ENCODE results near the gene TNRC18. TPM values are rescaled to one million over a fixed set of nuclear protein-coding genes. Genes with fewer than 3 reads are reported as not detected.

TNRC18 gene
- polyA plus RNA-seq, 3 donors = 0.64 to 49.9 (median 0.70) TPM

DNA sequence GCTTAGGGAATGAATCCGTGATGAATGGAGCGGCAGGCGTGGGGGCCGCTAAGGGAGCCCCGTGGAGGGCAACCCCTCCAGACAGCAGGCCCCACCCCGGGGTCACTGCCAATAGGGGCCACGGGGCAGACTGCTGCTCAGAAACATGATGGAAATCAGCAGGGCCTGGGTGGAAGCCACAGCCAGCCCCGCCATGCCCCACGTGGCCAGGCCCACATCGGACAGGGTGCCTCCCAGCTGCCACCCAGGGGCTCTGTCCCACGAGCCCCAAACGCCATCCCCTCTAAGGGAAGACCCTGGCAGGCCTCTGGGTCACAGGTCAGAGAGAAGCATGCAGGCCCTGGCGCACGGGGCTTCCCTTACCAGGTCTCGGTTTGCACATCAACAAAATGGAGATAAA lies 28.4 kb downstream of the TNRC18 start:
- H3K27ac ChIP-seq (ENCODE audit: low read depth in 1 of 2, low read length in 2 of 2) = peak overlapping the region; percentile 17 to 68
- Mint-ChIP-seq H3K9me3 (peaks cover 0 to 2% (median 0%) of the 10 kb centered on the region in 7 donors), H3K27ac (peak overlapping the region in 6 of 7 donors; percentile 54 to 91 (median 60)), H3K4me3 (peak overlapping the region; percentile 27 to 84), H3K27me3 (ENCODE audit: low read depth in 3 of 3) (peaks cover 0 to 2% (median 0%) of the 10 kb centered on the region in 3 donors), H3K36me3 (peaks cover 32 to 53% of the 10 kb centered on the region in 2 donors), H3K4me1 (peaks cover 42% of the 10 kb centered on the region)
- intact Hi-C loops (cut with micrococcal nuclease) = no loop called here
- H3K4me1 ChIP-seq (ENCODE audit: control insufficient read depth in 1 of 2, insufficient read depth in 2 of 2, low read length in 2 of 2) = peaks cover 30 to 33% of the 10 kb centered on the region in 2 donors
- 25% methylated on average over 14 of the region's 15 CpGs for WGBS (ENCODE audit: insufficient coverage)
- TF ChIP-seq, protein P1, sequence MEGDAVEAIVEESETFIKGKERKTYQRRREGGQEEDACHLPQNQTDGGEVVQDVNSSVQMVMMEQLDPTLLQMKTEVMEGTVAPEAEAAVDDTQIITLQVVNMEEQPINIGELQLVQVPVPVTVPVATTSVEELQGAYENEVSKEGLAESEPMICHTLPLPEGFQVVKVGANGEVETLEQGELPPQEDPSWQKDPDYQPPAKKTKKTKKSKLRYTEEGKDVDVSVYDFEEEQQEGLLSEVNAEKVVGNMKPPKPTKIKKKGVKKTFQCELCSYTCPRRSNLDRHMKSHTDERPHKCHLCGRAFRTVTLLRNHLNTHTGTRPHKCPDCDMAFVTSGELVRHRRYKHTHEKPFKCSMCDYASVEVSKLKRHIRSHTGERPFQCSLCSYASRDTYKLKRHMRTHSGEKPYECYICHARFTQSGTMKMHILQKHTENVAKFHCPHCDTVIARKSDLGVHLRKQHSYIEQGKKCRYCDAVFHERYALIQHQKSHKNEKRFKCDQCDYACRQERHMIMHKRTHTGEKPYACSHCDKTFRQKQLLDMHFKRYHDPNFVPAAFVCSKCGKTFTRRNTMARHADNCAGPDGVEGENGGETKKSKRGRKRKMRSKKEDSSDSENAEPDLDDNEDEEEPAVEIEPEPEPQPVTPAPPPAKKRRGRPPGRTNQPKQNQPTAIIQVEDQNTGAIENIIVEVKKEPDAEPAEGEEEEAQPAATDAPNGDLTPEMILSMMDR (IDR thresholded peaks at IDR 0.05) = no peak
- H3K9ac ChIP-seq (ENCODE audit: insufficient read depth, low read length, poor library complexity, severe bottlenecking) = no peak overlapping the region
- DNase-seq = no peak
- H2AFZ ChIP-seq (ENCODE audit: insufficient read depth, low read depth, low read length, poor library complexity, severe bottlenecking) = no peak overlapping the region
- peaks cover 39 to 46% of the 10 kb centered on the region in 2 donors for H3K36me3 ChIP-seq (replicated peaks in 1 of 2; ENCODE audit: control insufficient read depth in 1 of 2, insufficient read depth in 2 of 2, low read length in 2 of 2)
- peaks cover 98% of the 10 kb centered on the region for H3K79me2 ChIP-seq (ENCODE audit: insufficient read depth, low read length)
- peak overlapping the region; percentile 47 for H3K4me2 ChIP-seq (replicated peaks; ENCODE audit: extremely low read depth, low read length, poor library complexity, severe bottlenecking)
- H3K27me3 ChIP-seq (ENCODE audit: control insufficient read depth in 2 of 2, insufficient read depth in 2 of 2, low read length in 2 of 2) = no peaks in the 10 kb centered on the region
- H3K9me3 ChIP-seq (replicated peaks in 1 of 2; ENCODE audit: control insufficient read depth in 1 of 2, insufficient read depth in 1 of 2, low read length in 2 of 2) = no peaks in the 10 kb centered on the region
- peak overlapping the region in 1 of 3 experiments; percentile 28 for H3K4me3 ChIP-seq (replicated peaks in 1 of 3; ENCODE audit: low read depth in 2 of 3, low read length in 3 of 3)
- H4K20me1 ChIP-seq (ENCODE audit: insufficient read depth, low read length) = peaks cover 96% of the 10 kb centered on the region

DNA sequence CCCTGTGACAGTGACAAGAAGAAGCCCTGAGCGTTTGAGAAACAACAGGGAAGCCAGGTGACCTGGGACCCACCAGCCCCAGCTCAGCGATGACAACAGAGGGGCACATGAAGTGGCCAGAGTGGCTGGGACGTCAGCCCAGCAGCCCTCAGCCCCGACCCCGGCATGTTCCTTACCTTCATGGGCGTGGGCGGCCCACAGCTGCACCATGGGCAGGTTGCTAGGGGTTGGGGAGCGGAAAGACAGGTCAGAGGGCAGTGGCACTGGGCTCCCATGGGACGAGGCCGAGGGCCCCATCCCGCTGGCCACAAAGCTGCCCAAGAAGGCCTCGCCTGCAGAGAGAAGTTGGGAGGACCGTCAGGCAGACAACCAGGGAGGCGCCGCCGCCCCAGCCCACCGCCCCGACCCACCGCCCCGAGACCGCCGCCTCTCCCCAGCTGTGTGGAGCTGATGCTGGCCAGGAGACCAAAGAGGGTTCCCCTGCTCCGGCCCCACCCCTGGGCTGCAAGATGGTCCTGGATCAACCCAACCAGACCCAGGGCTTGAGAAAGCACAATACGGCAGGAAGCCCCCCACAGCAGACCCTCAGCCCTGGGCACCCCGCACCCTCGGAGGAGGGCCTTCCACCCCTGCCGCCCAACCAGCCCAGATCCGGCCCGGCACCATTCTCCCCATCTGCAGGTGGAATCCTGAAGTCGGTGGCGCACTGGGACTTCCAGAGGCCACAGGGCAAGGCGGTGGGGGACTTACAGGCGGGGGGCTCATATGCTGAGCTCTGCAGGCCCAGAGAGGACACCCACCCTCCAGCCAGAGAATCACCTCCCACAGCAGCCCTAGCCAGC lies 29.1 kb downstream of the TNRC18 start:
- intact Hi-C loops (cut with micrococcal nuclease) = no loop called here
- peak overlapping the region in 1 of 2 donors; percentile 68 for H3K27ac ChIP-seq (ENCODE audit: low read depth in 1 of 2, low read length in 2 of 2)
- Mint-ChIP-seq H3K4me3 (no peak overlapping the region), H3K9me3 (peaks cover 0 to 3% (median 0%) of the 10 kb centered on the region in 7 donors), H3K36me3 (peaks cover 38 to 57% of the 10 kb centered on the region in 2 donors), H3K27me3 (ENCODE audit: low read depth in 3 of 3) (peaks cover 0 to 2% (median 0%) of the 10 kb centered on the region in 3 donors), H3K4me1 (peaks cover 40% of the 10 kb centered on the region), H3K27ac (peak overlapping the region; percentile 21 to 83 (median 69))
- H3K4me3 ChIP-seq (replicated peaks in 1 of 3; ENCODE audit: low read depth in 2 of 3, low read length in 3 of 3) = no peak overlapping the region
- H3K4me1 ChIP-seq (ENCODE audit: control insufficient read depth in 1 of 2, insufficient read depth in 2 of 2, low read length in 2 of 2) = peaks cover 30 to 33% of the 10 kb centered on the region in 2 donors
- no peak overlapping the region for H2AFZ ChIP-seq (ENCODE audit: insufficient read depth, low read depth, low read length, poor library complexity, severe bottlenecking)
- peaks cover 98% of the 10 kb centered on the region for H3K79me2 ChIP-seq (ENCODE audit: insufficient read depth, low read length)
- no peak overlapping the region for H3K4me2 ChIP-seq (replicated peaks; ENCODE audit: extremely low read depth, low read length, poor library complexity, severe bottlenecking)
- DNase-seq = no peak
- TF ChIP-seq, protein P1 (IDR thresholded peaks at IDR 0.05) = no peak
- no peaks in the 10 kb centered on the region for H3K27me3 ChIP-seq (ENCODE audit: control insufficient read depth in 2 of 2, insufficient read depth in 2 of 2, low read length in 2 of 2)
- H4K20me1 ChIP-seq (ENCODE audit: insufficient read depth, low read length) = peaks cover 96% of the 10 kb centered on the region
- WGBS (ENCODE audit: insufficient coverage) = 85% methylated on average over 28 of the region's 33 CpGs
- H3K36me3 ChIP-seq (replicated peaks in 1 of 2; ENCODE audit: control insufficient read depth in 1 of 2, insufficient read depth in 2 of 2, low read length in 2 of 2) = peaks cover 44 to 54% of the 10 kb centered on the region in 2 donors
- H3K9ac ChIP-seq (ENCODE audit: insufficient read depth, low read length, poor library complexity, severe bottlenecking) = no peak overlapping the region
- no peaks in the 10 kb centered on the region for H3K9me3 ChIP-seq (replicated peaks in 1 of 2; ENCODE audit: control insufficient read depth in 1 of 2, insufficient read depth in 1 of 2, low read length in 2 of 2)

Data from CD14-positive monocyte (primary cell).